Loucy (cell line): Measurements from ENCODE around the gene CACNA1D.

ENCODE experiments used
- H2AFZ ChIP-seq: fragments of 200-600 bp; sonication (generic); 2 replicates; pipeline ENCODE4 v1.6.0; 2016; ENCODE audit warnings: antibody characterized with exemption, mild to moderate bottlenecking, low read length, moderate library complexity
- H3F3A ChIP-seq: fragments of 200-600 bp; 2 replicates; pipeline ENCODE4 v1.6.0; 2016; ENCODE audit warnings: antibody characterized with exemption, low read depth, mild to moderate bottlenecking
- H3K27me3 ChIP-seq: fragments of 200-600 bp; sonication (generic); 2 replicates; pipeline ENCODE4 v1.6.1; 2014; ENCODE audit warnings: low read length, mild to moderate bottlenecking; ENCODE audit not compliant: insufficient read depth, poor library complexity, severe bottlenecking
- H3K36me3 ChIP-seq: fragments of 200-600 bp; sonication (generic); 2 replicates; pipeline ENCODE4 v1.6.1; 2016; ENCODE audit warnings: low read length; ENCODE audit not compliant: insufficient read depth
- H3K4me1 ChIP-seq: fragments of 200-600 bp; sonication (generic); 2 replicates; pipeline ENCODE4 v1.5.1; 2014; ENCODE audit warnings: low read length, mild to moderate bottlenecking; ENCODE audit not compliant: insufficient read depth, poor library complexity, severe bottlenecking
- H3K4me2 ChIP-seq: fragments of 200-600 bp; sonication (generic); 2 replicates; pipeline ENCODE4 v1.6.0; 2014; ENCODE audit warnings: antibody characterized with exemption, low read length, low read depth, mild to moderate bottlenecking; ENCODE audit not compliant: poor library complexity, severe bottlenecking
- H3K4me3 ChIP-seq: fragments of 200-600 bp; sonication (generic); 2 replicates; pipeline ENCODE4 v1.5.1; 2014; ENCODE audit warnings: low read length, mild to moderate bottlenecking, mixed read lengths; ENCODE audit not compliant: poor library complexity, severe bottlenecking
- H3K79me2 ChIP-seq: fragments of 200-600 bp; sonication (generic); 2 replicates; pipeline ENCODE4 v1.6.1; 2014; ENCODE audit warnings: low read length; ENCODE audit not compliant: insufficient read depth
- H3K9ac ChIP-seq: fragments of 200-600 bp; sonication (generic); 2 replicates; pipeline ENCODE4 v1.6.0; 2014; ENCODE audit warnings: mild to moderate bottlenecking, low read depth, low read length, moderate library complexity; ENCODE audit not compliant: poor library complexity, severe bottlenecking
- H3K9me2 ChIP-seq: fragments of 200-600 bp; sonication (generic); replicated peaks from 2 replicates; pipeline ENCODE4 v1.6.1; 2016; ENCODE audit warnings: low read depth, low read length, mixed read lengths
- H3K9me3 ChIP-seq: fragments of 200-600 bp; sonication (generic); 2 replicates; pipeline ENCODE4 v1.6.1; 2014; ENCODE audit warnings: mild to moderate bottlenecking, antibody characterized with exemption, low read length, low read depth; ENCODE audit not compliant: insufficient read depth
- H4K20me1 ChIP-seq: fragments of 200-600 bp; sonication (generic); 2 replicates; pipeline ENCODE4 v1.6.0; 2014; ENCODE audit warnings: antibody characterized with exemption, low read length, mild to moderate bottlenecking; ENCODE audit not compliant: insufficient read depth, poor library complexity, severe bottlenecking
- CTCF ChIP-seq: fragments of 200-600 bp; sonication (generic); conservative IDR thresholded peaks from 2 replicates; pipeline ENCODE4 v1.5.1; 2014; ENCODE audit warnings: mild to moderate bottlenecking, antibody characterized with exemption, low read length
- EZH2phosphoT487 ChIP-seq: fragments of 200-600 bp; IDR thresholded peaks from 2 replicates; pipeline ENCODE4 v1.6.1; 2018; ENCODE audit warnings: antibody characterized with exemption, mild to moderate bottlenecking, moderate library complexity, borderline replicate concordance

The CACNA1D gene

GRCh38 chr3:53846851-53847155, 352.4 kb downstream of the CACNA1D start:
- Histone ChIP-seq H3K9ac (no peak overlapping the region), H3K79me2 (no peaks in the 10 kb centered on the region), H3K4me2 (no peak overlapping the region), H4K20me1 (no peaks in the 10 kb centered on the region), H3K4me3 (no peak overlapping the region), H3K36me3 (no peaks in the 10 kb centered on the region), H3K4me1 (no peaks in the 10 kb centered on the region), H3K9me2 (no peaks in the 10 kb centered on the region), H3K27me3 (no peaks in the 10 kb centered on the region), H2AFZ (no peak overlapping the region), H3F3A (no peaks in the 10 kb centered on the region), H3K9me3 (no peaks in the 10 kb centered on the region)
- no peak for TF ChIP-seq CTCF
- TF ChIP-seq EZH2phosphoT487: no peak

- H3K36me3 ChIP-seq: no peaks in the 10 kb centered on the region
- H3K4me2 ChIP-seq: no peak overlapping the region
- H3K4me3 ChIP-seq: no peak overlapping the region
- no peaks in the 10 kb centered on the region for H3K79me2 ChIP-seq
- no peak overlapping the region for H2AFZ ChIP-seq
- H3K27me3 ChIP-seq: no peaks in the 10 kb centered on the region
- no peaks in the 10 kb centered on the region for H4K20me1 ChIP-seq
- no peaks in the 10 kb centered on the region for H3K9me2 ChIP-seq
- no peak overlapping the region for H3K9ac ChIP-seq
- H3F3A ChIP-seq: no peaks in the 10 kb centered on the region
- no peaks in the 10 kb centered on the region for H3K4me1 ChIP-seq
- TF ChIP-seq EZH2phosphoT487 (no peak), CTCF (no peak)
- no peaks in the 10 kb centered on the region for H3K9me3 ChIP-seq
Measured at GRCh38 chr3:53849916-53850315, 355.5 kb downstream of the CACNA1D start.

DNA sequence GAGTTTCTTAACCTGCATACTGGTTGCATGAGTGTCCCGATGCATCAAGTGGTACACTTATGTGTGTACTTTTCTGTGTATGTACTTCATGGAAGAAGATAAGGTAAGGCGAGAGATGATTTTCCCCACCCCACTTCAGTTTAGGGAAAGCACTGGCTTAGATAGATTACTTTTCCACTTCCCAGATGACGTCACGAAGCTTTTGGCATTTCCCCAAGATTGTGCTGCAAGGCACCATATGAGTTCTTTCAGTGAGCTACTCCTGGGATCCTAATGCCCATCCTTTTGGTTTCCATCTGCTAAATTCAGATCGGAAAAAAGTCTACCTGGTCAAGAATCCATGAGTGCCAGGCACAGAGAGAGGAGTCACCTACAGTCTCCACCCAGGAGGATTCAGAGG, 356.5 kb downstream of the CACNA1D start:
- TF ChIP-seq EZH2phosphoT487: no peak
- TF ChIP-seq CTCF: no peak
- H3K4me1 ChIP-seq: no peaks in the 10 kb centered on the region
- no peaks in the 10 kb centered on the region for H3K9me2 ChIP-seq
- H4K20me1 ChIP-seq: no peaks in the 10 kb centered on the region
- no peak overlapping the region for H3K4me2 ChIP-seq
- no peak overlapping the region for H3K9ac ChIP-seq
- no peaks in the 10 kb centered on the region for H3K27me3 ChIP-seq
- no peaks in the 10 kb centered on the region for H3K36me3 ChIP-seq
- H3K4me3 ChIP-seq: no peak overlapping the region
- no peaks in the 10 kb centered on the region for H3F3A ChIP-seq
- H2AFZ ChIP-seq: no peak overlapping the region
- no peaks in the 10 kb centered on the region for H3K9me3 ChIP-seq
- H3K79me2 ChIP-seq: no peaks in the 10 kb centered on the region
